Measurements from ENCODE around the gene NANOGP8.

NANOGP8 gene

DNA sequence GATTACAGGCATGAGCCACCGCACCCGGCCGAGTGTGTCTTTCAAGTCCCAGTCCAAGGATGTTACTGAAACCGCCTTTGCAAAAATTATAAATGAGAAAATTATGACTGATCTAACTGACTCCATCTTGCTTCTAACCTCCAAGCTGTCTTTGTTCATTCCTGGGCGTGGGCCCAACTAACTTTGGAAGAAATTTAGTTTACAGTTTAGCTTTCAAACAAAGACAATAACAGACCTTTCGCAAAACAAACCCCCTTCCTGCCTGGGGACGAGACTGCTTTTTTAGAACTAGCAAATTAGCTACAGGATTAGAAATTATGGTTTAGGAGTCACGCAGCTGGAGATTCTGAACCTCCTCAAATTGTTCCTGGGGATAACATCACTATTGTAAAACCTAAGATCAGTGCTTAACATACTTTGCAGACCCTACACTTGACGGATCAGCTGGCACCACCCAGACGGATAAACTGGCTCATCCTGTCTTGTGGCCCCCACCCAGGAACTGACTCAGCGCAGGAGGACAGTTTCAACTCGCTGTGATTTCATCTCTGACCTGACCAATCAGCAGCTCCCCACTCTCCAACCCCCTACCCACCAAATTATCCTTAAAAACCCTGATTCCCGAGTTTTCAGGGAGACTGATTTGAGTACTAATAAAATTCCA is 23.8 kb downstream of the NANOGP8 start:
- no peak for DNase-seq

DNA sequence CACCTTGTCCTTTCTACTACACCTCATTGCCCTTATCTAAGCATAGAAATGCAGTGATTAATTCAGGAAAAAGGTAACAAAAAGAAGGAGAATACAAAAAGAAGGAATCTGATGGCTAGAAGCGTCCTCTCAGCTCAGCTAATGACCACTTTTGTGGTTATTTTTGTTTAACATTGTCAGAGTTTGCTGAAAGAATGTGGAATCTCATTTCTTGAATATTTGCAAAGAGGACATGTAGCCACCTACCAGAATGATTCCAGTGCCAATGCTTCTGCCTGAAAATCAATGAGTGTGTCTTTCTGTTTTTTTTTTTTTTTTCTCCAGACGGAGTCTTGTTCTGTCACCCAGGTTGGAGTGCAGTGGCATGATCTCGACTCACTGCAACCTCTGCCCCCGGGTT is 24.5 kb downstream of the NANOGP8 start:
- no peak for DNase-seq

DNA sequence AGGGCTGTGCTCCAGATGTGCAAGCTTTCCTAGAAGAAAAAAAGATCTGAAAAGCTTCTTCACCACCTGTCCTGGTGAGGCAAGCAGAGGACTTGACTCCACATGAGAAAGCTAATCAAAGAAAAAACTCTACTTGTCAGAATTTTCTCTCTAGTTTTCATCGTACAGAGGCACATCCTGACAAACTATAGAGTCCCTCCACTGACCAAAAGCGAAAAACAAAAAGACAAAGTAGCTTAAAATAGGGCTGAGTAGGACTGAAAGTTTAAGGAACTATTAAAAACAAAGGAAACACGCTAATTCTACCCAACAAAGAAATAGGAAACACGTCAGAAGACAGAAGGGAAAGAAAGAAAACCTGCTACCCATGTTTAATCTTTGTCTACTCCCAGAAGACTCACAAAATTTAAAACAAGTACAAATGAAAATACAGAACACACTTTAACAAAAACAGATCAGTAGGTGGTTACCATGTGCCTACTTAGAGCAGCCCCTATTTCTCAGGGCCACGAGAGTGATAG is 26.5 kb downstream of the NANOGP8 start:
- no peak for DNase-seq

- no peak for DNase-seq
These were observed 29.5 kb downstream of the NANOGP8 start for GRCh38 chr15:35055416-35056105.

- no peak for DNase-seq
These were observed 30.7 kb downstream of the NANOGP8 start for GRCh38 chr15:35054380-35054779.

DNA sequence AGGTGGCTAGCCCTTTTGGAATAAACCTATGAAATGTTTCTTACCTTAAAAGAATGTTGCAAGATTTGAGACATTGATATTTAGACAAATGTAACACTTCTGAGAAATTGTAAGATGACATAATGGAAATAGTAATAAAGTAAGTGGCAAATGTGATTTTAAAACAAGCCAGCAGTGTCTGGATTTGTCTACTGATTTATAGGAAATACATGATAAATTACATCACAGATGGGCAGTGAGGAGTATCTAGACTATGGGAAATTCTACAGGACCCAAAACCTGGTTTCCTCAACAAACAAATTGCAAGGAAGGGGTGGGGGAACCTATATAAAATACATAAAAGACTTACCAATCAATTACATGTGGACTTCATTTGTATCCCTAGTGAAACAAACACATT is 37.1 kb downstream of the NANOGP8 start:
- DNase-seq, result no peak

GRCh38 chr15:35047528-35047927 is 37.6 kb downstream of the NANOGP8 start:
- no peak for DNase-seq

- no peak for DNase-seq
These were observed 41.6 kb downstream of the NANOGP8 start for GRCh38 chr15:35043373-35044095.

GRCh38 chr15:35040339-35041255 is 44.5 kb downstream of the NANOGP8 start:
- DNase-seq, result no peak

GRCh38 chr15:35038626-35039451 is 46.3 kb downstream of the NANOGP8 start:
- DNase-seq, result no peak
